CD4-positive, alpha-beta T cell treated with Interleukin-6 for 4 hours (primary cell): ENCODE data around the gene GNAO1.

Experiments used
- DNase-seq: peaks from one replicate; pipeline ENCODE4 v3.0.0-alpha.2; 2020; ENCODE audit warnings: mixed read lengths

Gene GNAO1

DNA sequence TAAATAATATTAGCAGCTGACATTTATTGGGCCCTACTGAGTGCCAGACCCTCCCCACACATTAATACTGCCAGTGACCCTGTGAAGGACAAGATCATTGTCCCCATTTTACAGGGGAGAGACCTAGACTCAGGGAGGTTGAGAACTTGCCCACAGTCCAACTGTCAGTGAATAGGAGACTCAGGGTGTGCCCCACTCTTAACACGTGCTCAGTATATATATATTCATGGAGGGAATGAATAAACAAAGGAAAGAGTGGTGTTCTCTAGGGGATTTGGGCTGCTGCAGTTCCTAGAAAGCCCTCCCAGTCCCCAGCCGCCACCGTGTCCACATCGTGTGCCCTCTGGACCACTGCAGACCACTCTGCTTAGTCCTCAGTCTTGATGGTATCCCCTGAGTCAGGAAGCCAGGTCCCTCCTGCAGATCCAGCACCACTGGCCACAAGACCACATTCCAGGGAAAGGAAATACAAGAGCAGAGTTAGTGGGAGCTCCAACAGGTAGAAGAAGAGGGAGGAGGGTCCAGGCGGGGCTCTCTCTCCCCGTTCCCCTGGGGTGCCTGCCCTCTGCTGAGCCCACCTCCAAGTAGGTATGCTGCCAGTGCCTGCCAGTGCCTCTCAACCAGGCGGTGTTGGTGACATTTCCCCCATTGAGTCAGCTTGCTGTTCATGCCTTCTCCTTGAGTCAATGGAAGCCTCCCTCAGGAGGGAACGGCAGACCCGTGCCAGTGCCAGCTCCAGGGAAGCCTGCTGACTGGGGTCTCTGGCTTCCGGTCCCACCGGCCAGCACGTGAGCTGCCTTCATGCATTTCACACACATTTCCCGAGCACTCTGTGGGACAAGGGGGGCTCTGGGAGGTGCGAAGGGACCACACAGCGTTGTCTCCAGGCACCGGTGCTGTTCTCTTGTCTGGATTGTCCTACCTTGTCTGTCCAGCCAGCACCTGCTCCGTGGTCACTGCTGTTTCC, 75.6 kb downstream of the GNAO1 start:
- no peak for DNase-seq

DNA sequence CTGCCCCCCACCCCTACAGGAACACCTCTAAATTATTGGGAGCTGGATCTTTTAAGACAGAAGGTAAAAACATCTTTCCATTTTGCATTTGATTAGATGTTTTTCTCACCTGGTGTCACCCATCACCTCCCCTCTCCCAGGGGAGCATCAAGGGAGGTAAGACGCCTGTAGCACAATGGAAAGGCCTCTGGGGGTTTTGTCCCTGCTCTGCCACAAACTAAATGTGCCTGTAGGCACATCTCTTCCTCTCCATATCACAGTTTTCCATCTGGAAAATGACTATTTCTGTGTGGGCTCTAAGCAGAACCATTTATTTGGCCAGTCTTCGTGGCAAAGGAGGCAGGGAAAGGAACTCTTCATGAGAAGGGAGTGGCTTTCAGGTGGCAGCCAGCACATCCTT, 76.6 kb downstream of the GNAO1 start:
- DNase-seq, result no peak

DNA sequence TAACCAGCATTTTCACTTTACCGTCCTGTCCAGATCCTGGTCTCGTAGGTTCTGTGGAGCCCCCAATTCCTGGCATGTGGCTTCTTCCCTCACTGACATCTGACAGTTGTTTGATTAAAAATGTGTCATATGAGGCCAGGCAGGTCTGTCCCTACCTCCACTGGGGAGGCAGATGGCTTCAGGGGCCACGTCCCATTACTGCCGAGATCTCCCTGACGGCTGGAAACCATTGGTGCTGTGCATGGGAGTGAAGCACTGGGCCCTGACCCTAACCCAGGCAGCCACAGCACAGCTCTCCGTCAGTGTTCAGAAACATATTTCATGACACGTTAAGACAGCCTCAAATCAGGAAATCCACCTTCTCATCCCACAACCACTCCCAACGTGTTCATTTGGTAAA, 77.5 kb downstream of the GNAO1 start:
- no peak for DNase-seq

DNA sequence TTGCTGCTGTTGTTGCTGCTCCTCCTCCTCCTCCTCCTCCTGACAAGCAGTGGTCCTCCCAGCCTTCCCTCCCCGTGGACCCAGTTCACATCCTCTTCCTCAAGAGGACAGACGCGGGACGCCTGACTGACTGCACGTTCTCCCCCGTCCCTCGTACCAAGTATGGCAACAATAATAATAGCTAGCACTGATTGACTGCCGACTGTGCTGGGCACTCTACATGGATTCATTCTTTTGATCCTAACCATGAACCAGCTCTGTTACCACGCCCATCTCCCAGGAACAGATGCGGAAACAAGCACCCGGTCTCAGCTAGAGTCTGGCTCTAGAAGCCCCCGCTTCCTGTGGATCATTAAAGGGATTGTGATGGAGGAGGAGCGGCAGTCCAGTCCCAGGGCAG, 78.0 kb downstream of the GNAO1 start:
- no peak for DNase-seq

DNA sequence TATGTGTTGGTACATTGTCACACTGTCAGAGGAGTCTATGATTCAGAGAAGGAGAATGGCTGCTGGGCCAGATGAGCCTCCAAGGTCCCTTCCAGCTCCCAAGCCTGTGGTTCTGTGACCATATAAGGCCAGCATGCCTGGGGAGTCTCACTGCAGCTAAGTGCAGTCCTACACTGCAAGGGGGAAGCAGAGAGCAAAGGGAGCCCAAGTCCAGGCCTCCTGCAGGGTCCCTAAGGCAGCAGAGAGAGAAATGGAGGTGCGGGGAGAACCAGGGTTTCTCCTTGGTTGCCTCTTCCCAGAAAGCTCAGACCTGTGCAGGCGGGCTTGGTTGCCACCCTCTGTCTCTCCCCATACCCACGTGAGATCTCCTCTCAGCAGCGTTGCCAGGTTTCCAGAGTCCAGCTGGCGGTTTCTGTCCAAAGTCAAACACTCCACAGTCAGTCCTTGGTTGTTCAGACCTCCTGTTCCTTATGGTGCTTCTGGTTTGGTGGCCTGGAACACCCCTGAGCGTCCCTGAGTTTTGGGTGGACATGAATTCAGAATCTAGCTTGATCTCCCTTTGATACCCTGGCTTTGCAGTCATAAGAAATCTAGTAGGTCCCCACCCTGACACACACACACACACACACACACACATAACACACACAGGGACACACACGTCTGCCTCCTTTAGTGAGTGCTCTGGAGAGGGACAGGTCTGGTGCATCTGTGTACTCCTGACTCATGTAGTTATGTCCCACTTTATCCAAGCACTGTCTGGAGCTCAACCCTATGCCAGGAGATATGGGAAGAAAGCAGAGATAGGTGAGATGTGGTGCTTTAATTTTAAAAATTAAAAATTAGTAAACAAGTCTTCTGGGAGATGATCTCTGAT, 78.8 kb downstream of the GNAO1 start:
- DNase-seq, result no peak

DNA sequence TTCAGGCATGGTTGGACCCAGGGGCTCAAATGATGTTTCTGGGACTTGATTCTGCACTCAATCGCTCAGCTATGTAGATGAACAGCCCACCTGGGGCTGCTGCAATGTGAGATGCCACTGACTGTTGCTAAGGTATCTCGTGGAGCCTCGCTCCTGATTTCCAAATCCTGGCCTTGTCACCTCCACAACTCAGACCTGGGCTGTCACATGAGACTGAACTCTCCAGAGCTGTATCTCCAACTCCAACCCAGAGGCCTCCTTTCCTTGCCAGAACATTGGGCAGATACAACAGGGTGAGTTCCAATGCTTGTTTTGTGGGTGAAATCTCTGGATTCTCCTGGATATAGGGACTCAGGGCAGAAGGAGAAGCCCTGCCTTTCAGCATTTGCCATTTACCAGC, 79.5 kb downstream of the GNAO1 start:
- no peak for DNase-seq

DNA sequence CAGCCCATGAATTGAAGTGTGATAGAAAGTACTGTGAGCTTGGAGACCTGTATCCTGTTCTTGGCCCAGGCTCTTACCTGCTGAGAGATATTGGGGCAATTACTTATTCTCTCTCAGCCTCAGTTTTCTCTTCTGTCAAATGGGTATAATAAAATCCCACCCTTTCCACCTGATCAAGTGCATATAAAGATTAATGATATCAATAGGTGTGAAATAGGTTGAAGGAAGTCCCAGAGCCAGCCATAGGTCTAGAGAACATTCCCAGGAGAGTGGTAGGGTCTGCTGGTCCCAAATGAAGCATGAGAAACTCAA, 81.2 kb downstream of the GNAO1 start:
- DNase-seq, result no peak

DNA sequence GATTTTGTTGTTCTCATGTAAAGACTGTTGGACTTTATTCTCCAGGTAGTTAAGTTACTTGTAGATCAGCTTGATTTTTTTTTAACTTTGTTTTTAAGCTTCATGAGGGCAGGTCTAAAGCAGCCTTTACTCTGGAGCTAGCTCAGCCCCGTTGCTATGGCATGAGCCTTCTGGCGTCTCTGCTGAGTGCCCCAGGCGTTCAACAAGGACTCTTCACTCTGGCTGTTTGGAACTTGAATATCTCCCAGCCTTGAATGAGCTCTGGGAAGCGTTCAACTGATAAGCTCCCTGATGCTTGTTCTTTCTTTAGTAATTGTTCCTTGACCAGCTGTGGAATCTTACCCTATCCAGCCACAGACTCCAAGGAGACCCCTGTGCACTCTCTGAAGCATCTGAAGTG, 82.3 kb downstream of the GNAO1 start:
- DNase-seq, result no peak

DNA sequence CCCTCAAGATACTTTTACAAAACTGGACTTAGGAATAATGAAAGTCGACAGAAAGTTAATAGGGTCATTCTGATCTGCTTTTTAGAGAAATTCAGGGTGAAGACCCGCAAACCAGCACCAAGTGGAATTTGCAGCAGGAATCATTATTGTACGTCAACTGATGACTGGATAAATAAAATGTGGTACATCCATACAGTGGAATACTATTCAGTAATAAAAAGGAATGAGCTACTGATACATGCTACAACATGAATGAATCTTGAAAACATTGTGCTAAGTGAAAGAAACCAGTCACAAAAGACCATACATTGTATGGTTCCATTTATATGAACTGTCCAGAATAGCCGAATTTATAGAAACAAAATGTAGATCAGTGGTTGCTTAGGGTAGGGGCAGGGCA, 83.1 kb downstream of the GNAO1 start:
- no peak for DNase-seq

DNA sequence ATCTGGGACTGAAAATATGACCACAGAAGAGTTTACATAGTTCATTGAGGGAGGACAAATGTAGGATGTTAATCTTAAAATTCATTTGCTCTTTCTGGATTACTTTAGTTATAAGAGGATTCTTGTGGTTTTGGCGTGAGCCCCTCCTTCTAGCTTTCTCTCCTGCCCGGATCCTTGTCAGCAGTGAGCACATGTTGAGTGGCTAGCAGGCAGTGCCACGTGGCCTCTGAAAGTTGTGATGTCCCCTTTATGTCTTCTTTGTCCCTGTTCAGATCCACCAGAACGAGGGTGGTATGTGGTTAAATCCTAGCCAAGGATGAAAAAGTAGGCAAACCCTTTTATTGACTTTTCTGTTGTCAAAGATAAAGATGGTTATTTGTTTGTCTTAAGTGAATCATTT, 83.8 kb downstream of the GNAO1 start:
- no peak for DNase-seq

DNA sequence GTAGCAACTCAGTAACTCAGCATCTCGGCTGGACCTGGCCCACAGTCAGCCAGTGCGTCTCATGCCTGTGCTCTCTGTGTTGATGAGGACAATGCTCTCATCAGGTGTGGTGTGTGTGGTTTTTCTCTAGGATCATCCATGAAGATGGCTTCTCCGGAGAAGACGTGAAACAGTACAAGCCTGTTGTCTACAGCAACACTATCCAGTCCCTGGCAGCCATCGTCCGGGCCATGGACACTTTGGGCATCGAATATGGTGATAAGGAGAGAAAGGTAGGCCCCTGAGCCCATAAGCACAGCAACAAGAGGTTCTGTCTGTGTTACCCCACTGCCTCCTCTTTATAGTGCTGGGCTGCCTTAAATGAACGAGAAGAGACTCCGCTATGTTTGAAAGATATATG, 84.5 kb downstream of the GNAO1 start:
- DNase-seq, result no peak

DNA sequence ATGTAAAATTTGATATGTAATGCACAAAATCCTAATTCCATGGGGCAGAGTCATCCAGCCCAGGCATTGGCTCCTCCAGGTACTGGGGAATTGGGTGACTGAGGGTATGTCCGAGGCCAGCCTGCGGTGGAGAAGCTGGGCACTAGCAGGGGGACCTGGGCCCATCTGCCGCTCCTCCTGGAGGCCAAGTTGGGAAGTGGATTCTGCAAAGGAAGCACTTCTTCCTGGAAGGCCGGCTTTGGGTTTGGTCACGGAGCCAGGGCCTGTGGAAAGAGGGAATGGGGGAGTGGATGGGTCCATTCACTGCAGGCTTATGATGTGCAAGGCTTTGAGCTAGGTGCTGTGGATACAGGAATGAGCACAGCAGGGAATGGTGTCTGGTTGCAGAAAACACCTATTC, 85.8 kb downstream of the GNAO1 start:
- no peak for DNase-seq

DNA sequence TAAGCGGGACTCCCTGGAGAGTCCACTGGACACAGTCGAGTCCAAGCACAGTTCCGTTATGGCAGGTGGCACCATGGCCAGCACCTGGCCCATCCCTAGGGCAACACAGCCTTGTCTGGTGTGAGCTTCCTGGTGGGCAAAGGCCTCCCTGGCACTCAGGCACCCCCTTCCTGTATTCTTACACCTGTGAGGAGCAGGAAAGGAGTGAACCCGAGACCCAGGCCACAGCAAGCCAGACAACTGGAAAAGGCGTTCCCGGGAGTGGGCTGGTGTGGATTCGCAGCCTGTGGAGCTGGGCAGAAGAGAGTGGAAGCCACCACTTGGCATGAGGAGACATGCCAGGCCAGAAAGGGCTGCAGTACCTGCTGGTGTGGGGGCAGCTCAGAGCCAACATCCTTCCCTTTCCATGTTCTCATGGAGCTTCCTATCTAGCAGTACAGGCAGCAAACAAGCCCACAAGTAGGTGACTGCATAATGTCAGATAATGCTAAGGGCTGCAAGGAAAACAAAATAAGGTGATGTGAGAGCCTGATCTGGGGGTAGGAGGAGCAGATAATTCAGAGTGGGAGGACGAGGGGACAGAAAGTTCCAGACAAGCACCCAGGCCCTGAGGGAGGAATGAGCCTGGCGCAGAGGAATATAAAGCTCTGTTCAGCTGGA, 87.0 kb downstream of the GNAO1 start:
- DNase-seq, result no peak

DNA sequence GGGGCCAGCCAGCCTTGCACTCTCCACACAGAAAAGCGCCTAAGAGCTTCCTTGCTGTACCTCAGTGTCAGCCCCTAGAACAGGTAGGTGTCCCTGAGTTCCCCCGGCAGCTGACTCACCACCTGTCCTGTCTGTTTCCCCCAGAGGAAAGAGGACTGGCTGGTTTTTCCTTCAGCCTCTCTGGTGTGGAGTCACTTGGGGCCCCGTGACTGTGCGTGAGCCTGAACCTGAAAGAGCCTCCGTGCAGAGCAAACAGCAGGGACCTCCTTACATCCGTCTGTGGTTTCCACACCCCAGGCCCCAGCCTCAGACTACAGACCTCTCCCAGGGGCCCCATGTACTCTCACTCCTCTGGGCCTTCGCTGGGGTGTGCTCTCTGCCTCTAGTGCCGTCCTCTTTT, 87.8 kb downstream of the GNAO1 start:
- DNase-seq, result peak; percentile 71

DNA sequence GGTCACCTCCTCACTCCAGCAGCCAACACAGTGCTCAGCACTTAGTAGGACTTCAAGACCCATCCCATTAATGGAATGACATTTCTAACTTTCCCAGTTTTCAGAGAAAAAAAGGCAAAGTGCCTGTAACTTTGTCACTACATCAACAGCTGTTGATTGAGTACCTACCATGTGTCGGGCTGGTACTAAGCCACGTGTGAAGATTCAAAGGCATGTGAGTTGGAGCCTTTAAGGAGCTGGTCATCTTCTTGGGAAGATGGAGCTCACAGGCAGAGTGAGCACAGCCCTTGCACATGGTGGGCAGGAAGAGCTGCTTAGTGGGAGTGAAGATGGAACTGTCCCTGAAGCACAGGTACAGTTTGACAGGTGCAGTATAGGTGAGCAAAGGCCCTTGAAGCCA, 88.6 kb downstream of the GNAO1 start:
- DNase-seq, result no peak

DNA sequence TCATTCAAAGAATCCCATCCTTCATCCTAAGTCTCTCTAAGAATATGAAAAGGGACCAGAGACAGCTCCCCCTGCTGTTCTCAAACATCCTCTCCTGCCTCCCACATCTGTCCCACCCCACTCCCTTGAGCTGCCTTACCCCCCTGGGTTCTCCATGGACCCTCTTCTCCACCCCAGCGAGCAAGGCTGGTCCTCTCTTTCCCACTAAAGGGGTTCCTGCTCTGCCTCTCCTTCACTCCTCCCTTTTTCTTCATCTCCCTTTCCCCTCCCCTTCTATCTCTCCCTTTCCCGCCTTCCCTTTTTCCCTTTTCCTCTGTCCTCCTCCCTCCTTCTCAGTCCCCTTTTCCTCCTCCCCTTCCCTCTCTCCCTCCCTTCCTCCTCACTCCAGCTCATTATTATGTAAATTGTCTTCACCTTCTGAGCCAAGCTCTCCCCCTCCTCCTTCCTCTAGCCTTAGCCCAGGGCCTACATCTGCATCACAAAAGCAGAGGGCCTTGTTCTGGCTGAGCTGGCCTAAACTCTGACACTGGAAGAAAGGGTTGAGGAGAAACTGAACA, 90.0 kb downstream of the GNAO1 start:
- DNase-seq, result no peak

DNA sequence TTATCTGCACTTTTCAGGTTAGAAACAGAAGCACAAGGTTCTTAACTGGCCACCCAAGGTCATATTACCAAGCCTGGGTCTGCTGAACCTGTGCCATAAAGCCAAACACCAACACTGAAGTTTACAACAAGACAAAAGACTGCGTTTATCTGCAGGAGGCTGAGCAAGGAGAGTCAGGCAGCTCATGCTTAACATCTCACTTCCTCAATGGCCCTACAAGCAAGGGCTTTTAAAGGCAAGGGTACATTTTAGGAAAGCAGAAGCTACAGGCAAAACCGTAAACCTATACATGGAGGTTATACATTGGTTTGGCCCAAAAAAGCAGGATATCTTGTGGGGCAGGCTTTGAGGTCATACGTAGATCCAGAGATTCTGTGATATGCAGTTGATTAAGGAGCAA, 91.2 kb downstream of the GNAO1 start:
- DNase-seq, result no peak

DNA sequence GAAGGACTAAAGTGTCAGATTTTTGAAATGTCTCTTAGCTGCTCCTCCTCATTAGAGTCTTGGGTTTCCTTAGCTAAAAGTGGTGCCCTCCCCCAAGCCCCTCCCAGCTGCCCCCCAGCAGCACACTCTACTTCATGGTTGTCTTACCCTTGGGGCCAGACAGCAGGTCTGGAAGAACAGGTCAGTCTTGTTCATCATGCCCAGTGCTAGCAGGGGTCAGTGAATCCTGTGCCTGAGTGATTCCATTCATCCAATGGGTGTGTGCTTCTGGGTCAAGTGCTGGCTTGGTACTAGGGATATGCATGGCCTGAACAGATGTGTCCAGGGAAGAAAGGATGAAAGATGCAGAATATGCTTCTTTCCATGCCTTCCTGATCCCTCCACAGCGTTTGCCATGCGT, 93.2 kb downstream of the GNAO1 start:
- no peak for DNase-seq

DNA sequence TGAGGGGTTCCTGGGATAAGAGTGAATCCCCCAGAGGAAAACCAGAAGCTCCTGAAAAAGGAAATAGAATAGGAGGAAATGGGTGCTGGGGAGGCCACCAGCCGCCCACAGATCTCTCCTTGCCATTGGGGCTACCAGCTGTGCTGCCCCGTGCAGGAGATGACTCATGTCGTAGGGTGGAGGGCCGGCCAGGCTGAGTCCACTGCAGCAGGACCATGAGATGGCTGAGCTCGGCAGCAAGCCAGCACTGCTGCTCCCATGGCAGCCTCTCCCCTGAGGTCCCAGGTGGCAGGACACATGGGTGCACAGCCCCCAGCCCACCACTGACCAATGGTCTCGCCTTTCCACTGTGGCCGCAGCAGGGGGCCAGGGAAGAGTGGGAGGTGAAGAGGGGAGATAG, 95.5 kb downstream of the GNAO1 start:
- DNase-seq, result no peak

DNA sequence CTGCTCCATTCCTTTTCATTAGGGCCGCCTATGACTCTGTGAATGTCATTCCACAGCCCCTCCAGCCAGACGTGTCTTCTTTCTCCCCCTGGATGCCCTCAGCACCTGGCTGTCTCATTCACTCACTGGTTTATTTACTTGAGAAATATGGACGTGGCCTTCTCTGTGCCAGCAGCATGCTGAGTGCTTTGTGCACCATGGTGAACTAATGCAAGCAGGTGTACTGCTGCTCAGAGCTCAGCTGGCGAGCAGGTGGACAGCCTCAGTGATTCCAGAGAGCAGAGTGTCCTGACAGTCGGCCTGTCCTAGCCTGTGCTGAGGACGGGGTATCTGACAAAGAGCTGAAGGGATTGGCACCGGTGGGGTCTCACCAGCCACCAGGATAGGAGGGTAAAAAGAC, 96.7 kb downstream of the GNAO1 start:
- DNase-seq, result no peak

DNA sequence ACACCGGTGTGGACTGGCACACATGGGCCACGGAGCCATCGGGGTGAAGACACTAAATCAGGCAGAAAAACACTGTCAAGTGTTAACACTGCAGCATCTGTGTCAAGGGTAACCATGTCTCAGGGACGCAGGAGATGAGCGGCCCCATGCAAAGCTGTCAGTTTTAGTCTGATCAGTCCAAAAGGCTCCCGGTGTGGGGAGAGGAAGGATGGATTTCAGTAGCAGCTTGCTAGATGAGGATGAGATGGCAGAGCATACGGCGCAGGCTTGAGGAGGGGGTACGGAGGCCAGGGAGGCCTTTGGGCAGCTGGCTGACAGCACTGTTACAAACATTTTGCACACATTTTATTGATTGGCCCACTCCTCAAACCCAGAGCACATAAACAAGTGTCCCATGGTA, 98.1 kb downstream of the GNAO1 start:
- no peak for DNase-seq

DNA sequence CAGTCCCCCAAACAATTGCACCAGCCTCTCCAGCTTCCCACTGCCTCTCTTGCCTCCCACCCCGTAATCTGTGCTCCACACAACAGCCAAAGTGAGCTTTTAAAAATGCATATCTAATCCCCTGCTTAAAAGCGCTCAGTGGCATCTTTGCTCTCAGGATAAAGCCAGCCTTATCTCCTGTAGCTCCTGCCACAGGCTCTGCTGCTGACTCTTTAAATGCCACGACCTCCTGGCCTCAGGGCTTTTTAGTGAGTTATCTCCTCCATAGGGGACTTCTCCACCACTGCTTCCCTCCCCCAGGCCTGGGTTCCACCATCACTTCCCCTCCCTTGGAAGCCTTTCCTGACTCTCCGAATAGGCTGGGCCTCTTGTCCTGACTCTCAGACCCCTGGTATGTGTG, 98.6 kb downstream of the GNAO1 start:
- no peak for DNase-seq

DNA sequence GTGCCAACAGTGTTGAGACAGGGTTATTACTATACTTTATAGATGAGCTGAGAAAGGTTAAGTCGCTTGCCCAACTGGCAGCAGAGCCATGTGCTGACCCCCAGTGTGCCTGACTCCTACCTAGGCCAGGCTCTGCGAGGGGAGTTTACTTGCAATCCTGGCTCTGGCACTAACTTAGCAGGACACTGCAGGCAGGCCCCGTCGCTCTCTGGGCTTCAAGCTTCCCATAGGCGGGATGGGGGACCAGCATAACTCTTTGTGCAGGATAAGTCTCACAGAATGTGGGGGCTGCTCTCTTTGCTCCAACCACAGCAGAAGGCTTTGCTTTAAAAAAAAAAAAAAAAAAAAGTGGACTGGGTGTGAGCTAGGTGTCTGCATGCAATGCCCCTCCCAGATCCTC, 102.7 kb downstream of the GNAO1 start:
- DNase-seq, result no peak
